ENCODE results near the gene GRIK5.

The GRIK5 gene

GRCh38 chr19:42095142-42095813, 25.3 kb upstream of the GRIK5 start:
- Histone ChIP-seq H3K4me1 (ENCODE audit: control insufficient read depth, insufficient read depth, low read depth, low read length) (peaks cover 5% of the 10 kb centered on the region), H2AK5ac (ENCODE audit: low read length, severe bottlenecking) (no peak overlapping the region), H2BK120ac (ENCODE audit: low read depth, low read length) (no peak overlapping the region), H3K4ac (ENCODE audit: low read depth in 1 of 2, low read length in 2 of 2) (no peak overlapping the region), H3K14ac (ENCODE audit: low read length in 2 of 2) (peak overlapping the region in 1 of 2 experiments; percentile 30), H4K91ac (ENCODE audit: low read length) (no peak overlapping the region), H3K4me3 (ENCODE audit: insufficient read depth in 1 of 2, low read depth in 1 of 2, low read length in 2 of 2) (no peak overlapping the region), H3K79me1 (replicated peaks; ENCODE audit: low read length, poor library complexity, severe bottlenecking) (no peaks in the 10 kb centered on the region), H3K4me2 (ENCODE audit: low read length, poor library complexity, severe bottlenecking) (no peak overlapping the region), H3K36me3 (ENCODE audit: control insufficient read depth in 1 of 2, insufficient read depth in 2 of 2, low read depth in 1 of 2, low read length in 2 of 2) (peaks cover 40 to 58% of the 10 kb centered on the region in 2 experiments), H2BK15ac (ENCODE audit: low read depth, poor library complexity, severe bottlenecking) (no peak overlapping the region), H2BK5ac (ENCODE audit: low read depth, low read length, poor library complexity, severe bottlenecking) (no peak overlapping the region), H2AFZ (ENCODE audit: low read depth, low read length) (no peak overlapping the region), H4K8ac (ENCODE audit: low read length) (no peak overlapping the region), H3K9ac (ENCODE audit: low read length) (no peak overlapping the region), H3K18ac (ENCODE audit: low read depth in 1 of 2, low read length in 2 of 2) (no peak overlapping the region), H2BK12ac (ENCODE audit: low read length in 2 of 2) (no peak overlapping the region), H3K9me3 (ENCODE audit: control insufficient read depth, low read length) (no peaks in the 10 kb centered on the region), H3K27me3 (ENCODE audit: control insufficient read depth in 1 of 2, insufficient read depth in 1 of 2, low read length in 2 of 2) (no peaks in the 10 kb centered on the region), H3K27ac (ENCODE audit: low read length, poor library complexity, severe bottlenecking) (no peak overlapping the region), H3K23ac (ENCODE audit: low read length in 2 of 2) (no peak overlapping the region)
- 97% methylated on average over 36 of the region's 36 CpGs for WGBS
- DNase-seq, result no peak

- H3K4me3 ChIP-seq (ENCODE audit: insufficient read depth in 1 of 2, low read depth in 1 of 2, low read length in 2 of 2), result no peak overlapping the region
- H3K4ac ChIP-seq (ENCODE audit: low read depth in 1 of 2, low read length in 2 of 2), result no peak overlapping the region
- no peak overlapping the region for H2AK5ac ChIP-seq (ENCODE audit: low read length, severe bottlenecking)
- H3K36me3 ChIP-seq (ENCODE audit: control insufficient read depth in 1 of 2, insufficient read depth in 2 of 2, low read depth in 1 of 2, low read length in 2 of 2), result peaks cover 35 to 52% of the 10 kb centered on the region in 2 experiments
- H3K9ac ChIP-seq (ENCODE audit: low read length), result peak overlapping the region; percentile 23
- no peak overlapping the region for H2AFZ ChIP-seq (ENCODE audit: low read depth, low read length)
- no peak overlapping the region for H3K4me2 ChIP-seq (ENCODE audit: low read length, poor library complexity, severe bottlenecking)
- no peak overlapping the region for H2BK15ac ChIP-seq (ENCODE audit: low read depth, poor library complexity, severe bottlenecking)
- H2BK12ac ChIP-seq (ENCODE audit: low read length in 2 of 2), result no peak overlapping the region
- WGBS, result 92% methylated on average over 4 of the region's 4 CpGs
- H4K8ac ChIP-seq (ENCODE audit: low read length), result no peak overlapping the region
- H4K91ac ChIP-seq (ENCODE audit: low read length), result no peak overlapping the region
- H2BK5ac ChIP-seq (ENCODE audit: low read depth, low read length, poor library complexity, severe bottlenecking), result no peak overlapping the region
- no peak overlapping the region for H2BK120ac ChIP-seq (ENCODE audit: low read depth, low read length)
- H3K23ac ChIP-seq (ENCODE audit: low read length in 2 of 2), result no peak overlapping the region
- H3K27ac ChIP-seq (ENCODE audit: low read length, poor library complexity, severe bottlenecking), result no peak overlapping the region
- H3K79me1 ChIP-seq (replicated peaks; ENCODE audit: low read length, poor library complexity, severe bottlenecking), result no peaks in the 10 kb centered on the region
- DNase-seq, result no peak
- H3K4me1 ChIP-seq (ENCODE audit: control insufficient read depth, insufficient read depth, low read depth, low read length), result peaks cover 11% of the 10 kb centered on the region
- no peaks in the 10 kb centered on the region for H3K9me3 ChIP-seq (ENCODE audit: control insufficient read depth, low read length)
- no peaks in the 10 kb centered on the region for H3K27me3 ChIP-seq (ENCODE audit: control insufficient read depth in 1 of 2, insufficient read depth in 1 of 2, low read length in 2 of 2)
- no peak overlapping the region for H3K18ac ChIP-seq (ENCODE audit: low read depth in 1 of 2, low read length in 2 of 2)
- no peak overlapping the region for H3K14ac ChIP-seq (ENCODE audit: low read length in 2 of 2)
These were observed 23.9 kb upstream of the GRIK5 start for GRCh38 chr19:42093926-42094325.

- Histone ChIP-seq H3K18ac (ENCODE audit: low read depth in 1 of 2, low read length in 2 of 2) (no peak overlapping the region), H2BK5ac (ENCODE audit: low read depth, low read length, poor library complexity, severe bottlenecking) (no peak overlapping the region), H2BK120ac (ENCODE audit: low read depth, low read length) (no peak overlapping the region), H2BK15ac (ENCODE audit: low read depth, poor library complexity, severe bottlenecking) (no peak overlapping the region), H3K27ac (ENCODE audit: low read length, poor library complexity, severe bottlenecking) (no peak overlapping the region), H3K4me2 (ENCODE audit: low read length, poor library complexity, severe bottlenecking) (no peak overlapping the region), H3K79me1 (replicated peaks; ENCODE audit: low read length, poor library complexity, severe bottlenecking) (no peaks in the 10 kb centered on the region), H3K4me1 (ENCODE audit: control insufficient read depth, insufficient read depth, low read depth, low read length) (peaks cover 15% of the 10 kb centered on the region), H3K4me3 (ENCODE audit: insufficient read depth in 1 of 2, low read depth in 1 of 2, low read length in 2 of 2) (no peak overlapping the region), H3K27me3 (ENCODE audit: control insufficient read depth in 1 of 2, insufficient read depth in 1 of 2, low read length in 2 of 2) (no peaks in the 10 kb centered on the region), H2AK5ac (ENCODE audit: low read length, severe bottlenecking) (no peak overlapping the region), H4K91ac (ENCODE audit: low read length) (no peak overlapping the region), H3K14ac (ENCODE audit: low read length in 2 of 2) (no peak overlapping the region), H3K9me3 (ENCODE audit: control insufficient read depth, low read length) (no peaks in the 10 kb centered on the region), H3K4ac (ENCODE audit: low read depth in 1 of 2, low read length in 2 of 2) (no peak overlapping the region), H3K23ac (ENCODE audit: low read length in 2 of 2) (no peak overlapping the region), H2BK12ac (ENCODE audit: low read length in 2 of 2) (no peak overlapping the region), H3K9ac (ENCODE audit: low read length) (peak overlapping the region; percentile 23), H4K8ac (ENCODE audit: low read length) (no peak overlapping the region), H2AFZ (ENCODE audit: low read depth, low read length) (no peak overlapping the region), H3K36me3 (ENCODE audit: control insufficient read depth in 1 of 2, insufficient read depth in 2 of 2, low read depth in 1 of 2, low read length in 2 of 2) (peaks cover 35 to 48% of the 10 kb centered on the region in 2 experiments)
- DNase-seq, result no peak
- WGBS, result 96% methylated on average over 4 of the region's 4 CpGs
These were observed 23.5 kb upstream of the GRIK5 start for GRCh38 chr19:42093505-42093904.

DNA sequence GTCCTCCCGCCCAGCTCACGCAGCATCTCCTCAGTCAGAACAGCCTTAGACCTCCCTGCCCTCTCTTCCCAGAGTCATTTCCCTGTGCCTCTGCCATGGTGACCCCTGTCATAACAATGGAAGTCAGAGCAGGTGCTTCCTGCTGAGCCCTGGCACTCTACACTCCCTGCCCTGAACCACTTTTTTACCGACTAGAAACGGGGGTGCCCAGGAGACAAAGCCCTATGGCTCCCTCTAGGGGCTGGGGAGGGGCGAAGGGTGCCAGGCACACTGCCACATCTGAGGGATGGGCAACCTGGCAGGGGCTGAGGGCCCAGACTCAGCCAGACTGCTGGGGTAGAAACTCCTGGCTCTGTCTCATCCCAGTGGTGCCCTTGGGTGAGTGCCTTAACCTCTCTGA, 22.3 kb upstream of the GRIK5 start:
- Histone ChIP-seq H2AK5ac (ENCODE audit: low read length, severe bottlenecking) (no peak overlapping the region), H3K36me3 (ENCODE audit: control insufficient read depth in 1 of 2, insufficient read depth in 2 of 2, low read depth in 1 of 2, low read length in 2 of 2) (peaks cover 35 to 41% of the 10 kb centered on the region in 2 experiments), H4K8ac (ENCODE audit: low read length) (no peak overlapping the region), H2AFZ (ENCODE audit: low read depth, low read length) (no peak overlapping the region), H3K27me3 (ENCODE audit: control insufficient read depth in 1 of 2, insufficient read depth in 1 of 2, low read length in 2 of 2) (no peaks in the 10 kb centered on the region), H2BK12ac (ENCODE audit: low read length in 2 of 2) (no peak overlapping the region), H3K79me1 (replicated peaks; ENCODE audit: low read length, poor library complexity, severe bottlenecking) (no peaks in the 10 kb centered on the region), H3K9me3 (ENCODE audit: control insufficient read depth, low read length) (no peaks in the 10 kb centered on the region), H3K23ac (ENCODE audit: low read length in 2 of 2) (no peak overlapping the region), H3K4me1 (ENCODE audit: control insufficient read depth, insufficient read depth, low read depth, low read length) (peaks cover 24% of the 10 kb centered on the region), H3K4me3 (ENCODE audit: insufficient read depth in 1 of 2, low read depth in 1 of 2, low read length in 2 of 2) (no peak overlapping the region), H3K9ac (ENCODE audit: low read length) (no peak overlapping the region), H2BK15ac (ENCODE audit: low read depth, poor library complexity, severe bottlenecking) (no peak overlapping the region), H2BK5ac (ENCODE audit: low read depth, low read length, poor library complexity, severe bottlenecking) (no peak overlapping the region), H3K14ac (ENCODE audit: low read length in 2 of 2) (no peak overlapping the region), H4K91ac (ENCODE audit: low read length) (no peak overlapping the region), H3K27ac (ENCODE audit: low read length, poor library complexity, severe bottlenecking) (no peak overlapping the region), H3K4ac (ENCODE audit: low read depth in 1 of 2, low read length in 2 of 2) (no peak overlapping the region), H3K18ac (ENCODE audit: low read depth in 1 of 2, low read length in 2 of 2) (no peak overlapping the region), H2BK120ac (ENCODE audit: low read depth, low read length) (no peak overlapping the region), H3K4me2 (ENCODE audit: low read length, poor library complexity, severe bottlenecking) (no peak overlapping the region)
- DNase-seq, result no peak
- whole genome bisulfite sequencing, result 74% methylated on average over 5 of the region's 5 CpGs

All from mesenchymal stem cell (in vitro differentiated cells and primary cell).